GM21515 (cell line): Measurements from ENCODE around the gene CES4A.
"Not testable (repeated sequence)": the region's sequence is repeated elsewhere in the genome, so short reads cannot be mapped to it uniquely, and the experiment has no call there.

Experiments used
- ATAC-seq: cut with Tn5 transposase; IDR thresholded peaks from one replicate; pipeline ENCODE4 v1.9.1; 2021; ENCODE audit not compliant: unreplicated experiment

The CES4A gene

GRCh38 chr16:66988197-66988788 is at the start of gene CES4A:
CES4A (plus strand) TSS chr16:66988589; CDS start chr16:66988773, 184 bp downstream.
- ATAC-seq = no peak

- ATAC-seq = no peak
These were observed 49.0 kb upstream of the CES4A start for GRCh38 chr16:66939366-66939765.

- ATAC-seq = no peak
These were observed 48.2 kb upstream of the CES4A start for GRCh38 chr16:66940236-66940635.

- ATAC-seq = no peak
These were observed 45.4 kb upstream of the CES4A start for GRCh38 chr16:66942981-66943380.

- ATAC-seq = no peak
These were observed 44.8 kb upstream of the CES4A start for GRCh38 chr16:66943426-66944053.

- no peak for ATAC-seq
These were observed 44.3 kb upstream of the CES4A start for GRCh38 chr16:66944054-66944441.

GRCh38 chr16:66944971-66945370 is 43.4 kb upstream of the CES4A start:
- ATAC-seq = not testable (repeated sequence)

GRCh38 chr16:66945939-66946338 is 42.5 kb upstream of the CES4A start:
- ATAC-seq = no peak

GRCh38 chr16:66946541-66946940 is 41.8 kb upstream of the CES4A start:
- ATAC-seq = no peak

- no peak for ATAC-seq
These were observed 41.5 kb upstream of the CES4A start for GRCh38 chr16:66946974-66947301.

GRCh38 chr16:66947302-66948065 is 40.9 kb upstream of the CES4A start:
- peak; percentile 54 for ATAC-seq

- ATAC-seq = no peak
These were observed 40.1 kb upstream of the CES4A start for GRCh38 chr16:66948134-66948836.

GRCh38 chr16:66948837-66949225 is 39.6 kb upstream of the CES4A start:
- ATAC-seq = no peak

GRCh38 chr16:66949472-66949871 is 38.9 kb upstream of the CES4A start:
- no peak for ATAC-seq

- no peak for ATAC-seq
These were observed 38.0 kb upstream of the CES4A start for GRCh38 chr16:66950437-66950836.

GRCh38 chr16:66950971-66951790 is 37.2 kb upstream of the CES4A start:
- ATAC-seq = no peak

GRCh38 chr16:66952430-66953110 is 35.8 kb upstream of the CES4A start:
- ATAC-seq = no peak

GRCh38 chr16:66953462-66954096 is 34.8 kb upstream of the CES4A start:
- no peak for ATAC-seq

- ATAC-seq = no peak
These were observed 34.2 kb upstream of the CES4A start for GRCh38 chr16:66954097-66954659.
